K562 (cell line): ENCODE measurements around the gene COL4A6. TPM values are rescaled to one million over a fixed set of nuclear protein-coding genes. Genes with fewer than 3 reads are reported as not detected.

Experiments used
- ATAC-seq: fragments of 200-7000 bp; cut with Tn5 transposase; 3 replicates; pipeline ENCODE4 v1.9.1; 2020; ENCODE audit warnings: moderate library complexity
- BruUV-seq: library from RNA; stranded (reverse); fragments of 400-500 nt; replicated peaks from 2 replicates; lab custom pipeline; 2021; lab: Mats Ljungman, UMichigan
- CTCF ChIA-PET: fragments of 300-600 bp; formaldehyde crosslinking; extraction: SDS; loops from one replicate; lab custom pipeline; 2021; ENCODE audit warnings: low intra/inter-chr PET ratio; lab: Yijun Ruan, JAX
- POLR2A ChIA-PET: fragments of 300-600, 350-650 bp; sonication (Branson Sonifier 250); formaldehyde crosslinking; extraction: SDS; loops from one replicate; lab custom pipeline; 2021; ENCODE audit warnings: antibody characterized with exemption, inconsistent platforms; lab: Yijun Ruan, JAX
- DNase-seq, 4 experiments: peaks; one replicate each; pipeline versions ENCODE4 v3.0.0 to v3.0.0-alpha.2; 2011 to 2018; ENCODE audit warnings: low spot score in 3 of 4, mixed read lengths in 3 of 4; ENCODE audit errors: extremely low read depth in 1 of 4
- FAIRE-seq: peaks from 2 replicates; lab custom pipeline; 2011; peaks lifted over from hg19 to GRCh38; lab: Jason Lieb, UNC
- H2AFZ ChIP-seq: 2 replicates; pipeline ENCODE4 v1.6.0; 2011; ENCODE audit warnings: low read depth, low read length, control low read depth, inconsistent platforms
- H3K27ac ChIP-seq: fragments of 200-600 bp; 3 replicates; pipeline ENCODE4 v1.8.0; 2011; ENCODE audit warnings: low read depth, mild to moderate bottlenecking, control low read depth, inconsistent platforms, low read length, moderate library complexity, mixed read lengths; ENCODE audit errors: extremely low read depth
- H3K27me3 ChIP-seq, 2 experiments: fragments of 300-600 bp in 1 of 2; 2 replicates in 1 of 2; 3 replicates in 1 of 2; pipeline versions ENCODE4 v1.6.0 to v1.8.0; 2011; ENCODE audit warnings: inconsistent platforms in 2 of 2, low read length in 2 of 2, mild to moderate bottlenecking in 1 of 2, mixed read lengths in 1 of 2, moderate library complexity in 1 of 2; ENCODE audit not compliant: control insufficient read depth in 2 of 2, insufficient read depth in 2 of 2
- H3K36me3 ChIP-seq: fragments of 300-600 bp; 3 replicates; pipeline ENCODE4 v1.8.0; 2011; ENCODE audit warnings: mild to moderate bottlenecking, low read length, inconsistent platforms; ENCODE audit not compliant: control insufficient read depth, insufficient read depth
- H3K4me1 ChIP-seq, 2 experiments: fragments of 200-600 bp in 1 of 2; replicated peaks in 1 of 2; 2 replicates in 1 of 2; 3 replicates in 1 of 2; pipeline versions ENCODE4 v1.5.1 to v1.8.0; 2011; ENCODE audit warnings: inconsistent platforms in 2 of 2, low read length in 2 of 2, mild to moderate bottlenecking in 1 of 2, mixed read lengths in 1 of 2, moderate library complexity in 1 of 2; ENCODE audit not compliant: control insufficient read depth in 2 of 2, insufficient read depth in 2 of 2
- H3K4me2 ChIP-seq: 2 replicates; pipeline ENCODE4 v1.6.1; 2011; ENCODE audit warnings: low read length, control low read depth, inconsistent platforms, mixed read lengths; ENCODE audit not compliant: insufficient read depth
- H3K4me3 ChIP-seq: fragments of 200-600 bp; sonication (generic), shearing (Covaris generic); 2 replicates; pipeline ENCODE4 v1.5.1; 2016; ENCODE audit warnings: control low read depth, inconsistent platforms
- H3K79me2 ChIP-seq: fragments of 200-600 bp; 3 replicates; pipeline ENCODE4 v1.8.0; 2011; ENCODE audit warnings: low read length, inconsistent platforms; ENCODE audit not compliant: control insufficient read depth, insufficient read depth
- H3K9ac ChIP-seq, 2 experiments: 2 replicates each; pipeline versions ENCODE4 v1.6.0 to v1.6.1; 2011; ENCODE audit warnings: low read depth in 2 of 2, low read length in 2 of 2, control low read depth in 1 of 2, inconsistent platforms in 1 of 2, mild to moderate bottlenecking in 1 of 2, mixed read lengths in 1 of 2; ENCODE audit not compliant: insufficient read depth in 1 of 2
- H3K9me1 ChIP-seq: one replicate; pipeline ENCODE4 v1.6.0; 2011; ENCODE audit warnings: inconsistent platforms, mild to moderate bottlenecking, low read length, moderate library complexity; ENCODE audit not compliant: control insufficient read depth, insufficient read depth
- H3K9me3 ChIP-seq: replicated peaks from 2 replicates; pipeline ENCODE4 v1.5.1; 2011; ENCODE audit warnings: low read depth, low read length, inconsistent platforms; ENCODE audit not compliant: control insufficient read depth, insufficient read depth
- H4K20me1 ChIP-seq: replicated peaks from 2 replicates; pipeline ENCODE4 v1.6.1; 2011; ENCODE audit warnings: low read length, inconsistent platforms, mixed read lengths; ENCODE audit not compliant: control insufficient read depth, insufficient read depth
- HSF4 ChIP-seq: fragments of 250-450 bp; sonication (Bioruptor Pico); IDR thresholded peaks from 2 replicates; pipeline ENCODE4 v2.1.2; 2022; ENCODE audit warnings: mild to moderate bottlenecking, moderate library complexity, borderline replicate concordance
- IRF9 ChIP-seq: fragments of 450-650 bp; IDR thresholded peaks from 2 replicates; pipeline ENCODE4 v1.6.1; 2016; ENCODE audit warnings: missing biosample characterization, missing genetic modification characterization
- POLR2H ChIP-seq: IDR thresholded peaks from 2 replicates; pipeline ENCODE4 v1.6.1; 2016; ENCODE audit warnings: missing genetic modification characterization, low read depth, mild to moderate bottlenecking, control low read depth, missing compliant biosample characterization, moderate library complexity
- ZFP1 ChIP-seq: fragments of 450-650 bp; formaldehyde crosslinking; IDR thresholded peaks from 2 replicates; pipeline ENCODE4 v1.4.0; 2020; ENCODE audit warnings: mild to moderate bottlenecking, mixed read lengths
- WGBS: fragments of 100-300 bp; shearing (Covaris generic); methylation state at CpG from one replicate; pipeline ENCODE4 v1.1.6; 2016; ENCODE audit warnings: low coverage, mixed read lengths; ENCODE audit not compliant: insufficient coverage; ENCODE audit errors: missing lambda C conversion rate; 5-methylcytosine and 5-hydroxymethylcytosine counted together
- in situ Hi-C: fragments of 300-500 bp; cut with MboI; formaldehyde crosslinking; loops from 4 replicates; pipeline ENCODE4 v1.15.0; 2018; ENCODE audit warnings: inconsistent platforms, mixed read lengths
- intact Hi-C: fragments of 100-400 bp; cut with micrococcal nuclease; formaldehyde crosslinking; loops from 2 replicates; pipeline ENCODE4 v1.14.2; 2022
- polyA plus RNA-seq, 8 experiments: library from polyadenylated mRNA; depleted of rRNA in 4 of 8; stranded (reverse) in 5 of 8; unstranded in 3 of 8; fragments of >200 nt; fragmentation: Nextera tagmentation in 2 of 8; fragmentation: Illumina TruSeq in 1 of 8; extraction: Ambion mirVana in 2 of 8; extraction: Trizol in 1 of 8; gene quantifications; 2 replicates each; pipeline versions ENCODE4 v1.2.1 to v1.2.3, GENCODE V29; 2011 to 2014; ENCODE audit warnings: inconsistent platforms in 1 of 8, missing spikeins in 1 of 8
- total RNA-seq, 7 experiments: library from RNA; depleted of rRNA in 6 of 7; stranded (reverse); fragments of >200 nt in 6 of 7; fragmentation: Illumina TruSeq in 2 of 7; extraction: Trizol in 2 of 7; gene quantifications; 2 replicates each; pipeline versions ENCODE4 v1.2.1 to v1.2.3, GENCODE V29; 2011 to 2021; ENCODE audit warnings: low replicate concordance in 1 of 7

COL4A6 gene
- total and polyA plus RNA-seq, 9 of the 15 experiments (the other 6 are each of a cell fraction or from before 2014, with no cell fraction given): 0.02 to 0.05 TPM; not detected in 7

DNA sequence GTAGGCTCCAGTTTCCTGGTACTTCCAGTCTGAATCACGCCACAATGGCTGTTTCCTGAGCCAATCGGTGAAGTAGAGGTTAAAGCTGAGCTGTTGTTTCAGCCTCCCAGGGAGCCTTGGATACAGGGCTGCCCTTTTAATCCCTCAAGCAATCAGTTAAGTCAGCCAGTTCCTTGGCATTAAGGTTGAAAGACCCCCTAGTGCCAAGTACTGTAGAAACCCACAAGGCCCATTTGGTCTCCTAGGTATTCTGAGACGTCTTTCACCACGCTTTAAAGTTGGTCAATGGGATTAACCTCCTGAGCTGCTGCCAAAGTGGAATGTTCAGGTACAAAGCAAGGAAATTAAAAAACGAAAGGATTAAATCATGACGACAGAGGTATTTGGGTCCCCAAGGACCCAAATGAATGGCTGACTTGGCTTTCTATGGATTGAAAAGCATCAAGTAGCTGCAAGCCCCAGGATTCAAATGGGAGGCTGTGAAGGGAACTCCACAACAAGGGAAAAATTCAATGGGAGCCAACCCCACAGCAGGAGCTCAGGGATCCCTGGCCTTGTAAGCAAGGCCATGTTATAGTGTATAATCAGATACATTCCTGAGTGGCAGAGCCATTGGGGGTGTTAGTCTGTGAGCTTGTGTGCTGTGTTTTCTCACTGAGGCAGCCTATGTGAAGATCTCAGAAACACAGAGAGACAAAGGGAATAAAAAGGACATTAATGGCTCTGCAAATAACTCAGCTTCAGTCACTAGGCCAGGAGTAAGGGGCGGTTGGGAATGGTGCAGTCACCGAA lies 260.7 kb downstream of the COL4A6 start:
- Histone ChIP-seq H3K27me3 (peaks cover 0 to 8% of the 10 kb centered on the region in 2 experiments; a peak in 2 of 5 replicates), H3K27ac (no peak overlapping the region), H3K9ac (no peak overlapping the region), H3K4me2 (no peak overlapping the region), H3K4me3 (no peak overlapping the region), H4K20me1 (no peaks in the 10 kb centered on the region), H3K9me1 (no peaks in the 10 kb centered on the region), H3K79me2 (no peaks in the 10 kb centered on the region), H3K9me3 (no peaks in the 10 kb centered on the region), H3K4me1 (no peaks in the 10 kb centered on the region; a peak in 1 of 5 replicates), H3K36me3 (no peaks in the 10 kb centered on the region), H2AFZ (no peak overlapping the region)
- DNase-seq: no peak
- CTCF ChIA-PET: no interaction called here
- ATAC-seq: no peak
- in situ Hi-C loops: loop anchor here (25.0 kb wide), 1 partner anchor 510 kb away; no protein-coding TSS in a partner anchor
- TF ChIP-seq IRF9 (tag) (no peak), POLR2H (tag) (no peak), ZFP1 (CRISPR knock-in tag) (no peak), HSF4 (CRISPR knock-in tag) (no peak)
- POLR2A ChIA-PET: no interaction called here
- intact Hi-C loops: no loop called here
- BruUV-seq: no TSS peak
- 8% methylated on average over 7 of the region's 8 CpGs for WGBS
- FAIRE-seq: no peak
